HepG2 (cell line): ENCODE measurements around the gene OTUB2. TPM values are rescaled to one million over a fixed set of nuclear protein-coding genes. Genes with fewer than 3 reads are reported as not detected.

Source experiments
- ATAC-seq: fragments of 200-7000 bp; cut with Tn5 transposase; 3 replicates; pipeline ENCODE4 v1.9.1; 2020; ENCODE audit warnings: mild to moderate bottlenecking, moderate library complexity
- BruUV-seq: library from RNA; stranded (reverse); fragments of 400-500 nt; replicated peaks from 2 replicates; lab custom pipeline; 2021; lab: Mats Ljungman, UMichigan
- CTCF ChIA-PET: fragments of 300-600 bp; formaldehyde crosslinking; extraction: SDS; loops from one replicate; lab custom pipeline; 2021; ENCODE audit warnings: low total read pairs, inconsistent platforms, low intra/inter-chr PET ratio; lab: Yijun Ruan, JAX
- POLR2A ChIA-PET: fragments of 350-600 bp; sonication (Branson Sonifier 250); formaldehyde crosslinking; loops from one replicate; lab custom pipeline; 2020; ENCODE audit warnings: antibody characterized with exemption, inconsistent platforms; lab: Yijun Ruan, JAX
- DNase-seq: peaks from one replicate; pipeline ENCODE4 v3.0.0-alpha.2; 2015; ENCODE audit warnings: low spot score
- FAIRE-seq: peaks from 3 replicates; lab custom pipeline; 2011; peaks lifted over from hg19 to GRCh38; lab: Jason Lieb, UNC
- H2AFZ ChIP-seq: one replicate; pipeline ENCODE4 v1.6.1; 2011; ENCODE audit warnings: low read length, inconsistent platforms
- H3K27ac ChIP-seq: fragments of 300-600 bp; 3 replicates; pipeline ENCODE4 v1.8.0; 2011; ENCODE audit warnings: mixed run types, mild to moderate bottlenecking, mixed read lengths, low read length, inconsistent platforms; ENCODE audit not compliant: insufficient read depth; ENCODE audit errors: extremely low read length
- H3K27me3 ChIP-seq, 2 experiments: fragments of 200-600 bp in 1 of 2; 2 replicates in 1 of 2; 3 replicates in 1 of 2; pipeline versions ENCODE4 v1.6.0 to v1.8.0; 2011; ENCODE audit warnings: low read length in 2 of 2, mild to moderate bottlenecking in 2 of 2, moderate library complexity in 2 of 2, inconsistent platforms in 1 of 2; ENCODE audit not compliant: insufficient read depth in 2 of 2, control insufficient read depth in 1 of 2
- H3K36me3 ChIP-seq, 2 experiments: fragments of 200-600 bp in 1 of 2; replicated peaks in 1 of 2; 2 replicates in 1 of 2; 3 replicates in 1 of 2; pipeline versions ENCODE4 v1.5.1 to v1.8.0; 2011; ENCODE audit warnings: low read length in 2 of 2, inconsistent platforms in 1 of 2; ENCODE audit not compliant: insufficient read depth in 2 of 2, control insufficient read depth in 1 of 2
- H3K4me1 ChIP-seq: 2 replicates; pipeline ENCODE4 v1.5.1; 2012; ENCODE audit warnings: low read length, inconsistent platforms; ENCODE audit not compliant: insufficient read depth
- H3K4me2 ChIP-seq: 2 replicates; pipeline ENCODE4 v1.6.0; 2011; ENCODE audit warnings: low read depth, low read length, inconsistent platforms
- H3K4me3 ChIP-seq, 3 experiments: fragments of 200-600 bp in 1 of 3; sonication (generic), shearing (Covaris generic) in 1 of 3; replicated peaks in 1 of 3; 2 replicates each; pipeline ENCODE4 v1.5.1; 2011 to 2016; ENCODE audit warnings: low read length in 3 of 3, inconsistent platforms in 2 of 3, low read depth in 2 of 3, mild to moderate bottlenecking in 2 of 3, control low read depth in 1 of 3, mixed read lengths in 1 of 3; ENCODE audit not compliant: insufficient read depth in 1 of 3
- H3K79me2 ChIP-seq: one replicate; pipeline ENCODE4 v1.6.1; 2011; ENCODE audit warnings: low read length, inconsistent platforms; ENCODE audit not compliant: insufficient read depth
- H3K9ac ChIP-seq: 2 replicates; pipeline ENCODE4 v1.6.0; 2011; ENCODE audit warnings: mild to moderate bottlenecking, low read depth, low read length, inconsistent platforms; ENCODE audit not compliant: insufficient read depth
- H3K9me3 ChIP-seq: 2 replicates; pipeline ENCODE4 v1.5.1; 2012; ENCODE audit warnings: mild to moderate bottlenecking, low read length
- H4K20me1 ChIP-seq: 2 replicates; pipeline ENCODE4 v1.6.0; 2011; ENCODE audit warnings: inconsistent platforms, mild to moderate bottlenecking, low read length, moderate library complexity; ENCODE audit not compliant: insufficient read depth
- BRD4 ChIP-seq: sonication (generic); formaldehyde crosslinking; IDR thresholded peaks from 2 replicates; pipeline ENCODE4 v1.4.0; 2020; ENCODE audit warnings: missing genetic modification reagents
- CEBPB ChIP-seq: IDR thresholded peaks from 2 replicates; pipeline ENCODE4 v1.6.1; 2011; ENCODE audit warnings: low read depth, low read length, improper control_type of control experiment, borderline replicate concordance
- CENPT ChIP-seq: sonication (generic); formaldehyde crosslinking; IDR thresholded peaks from 2 replicates; pipeline ENCODE4 v1.8.0; 2022; ENCODE audit warnings: low read depth, mild to moderate bottlenecking, moderate library complexity, missing genetic modification reagents
- NFATC3 ChIP-seq: sonication (generic); formaldehyde crosslinking; IDR thresholded peaks from 2 replicates; pipeline ENCODE4 v1.5.1; 2020; ENCODE audit warnings: mild to moderate bottlenecking, missing genetic modification reagents
- NR2C2 ChIP-seq: sonication (generic); formaldehyde crosslinking; IDR thresholded peaks from 2 replicates; pipeline ENCODE4 v1.4.0; 2020; ENCODE audit warnings: missing genetic modification reagents, mild to moderate bottlenecking, moderate library complexity, borderline replicate concordance
- RFX3 ChIP-seq: IDR thresholded peaks from 2 replicates; pipeline ENCODE4 v1.6.1; 2016; ENCODE audit warnings: missing biosample characterization, missing genetic modification reagents
- SMYD3 ChIP-seq: sonication (generic); formaldehyde crosslinking; IDR thresholded peaks from 2 replicates; pipeline ENCODE4 v1.8.1; 2023; ENCODE audit warnings: mild to moderate bottlenecking, missing genetic modification reagents
- ZFP90 ChIP-seq: sonication (generic); formaldehyde crosslinking; IDR thresholded peaks from 2 replicates; pipeline ENCODE4 v1.8.0; 2022; ENCODE audit warnings: missing genetic modification reagents, mild to moderate bottlenecking, inconsistent platforms, borderline replicate concordance
- ZNF7 ChIP-seq: IDR thresholded peaks from 2 replicates; pipeline ENCODE4 v1.6.1; 2016; ENCODE audit warnings: missing biosample characterization, missing genetic modification reagents
- WGBS: methylation state at CpG from one replicate; pipeline ENCODE4 v1.1.6; 2017; ENCODE audit warnings: low lambda C conversion rate; 5-methylcytosine and 5-hydroxymethylcytosine counted together
- in situ Hi-C: cut with HindIII; loops from 2 replicates; pipeline ENCODE4 v1.10.0; 2017; ENCODE audit warnings: low pct_unique_long_range_greater_than_20kb; ENCODE audit not compliant: extremely low pct_ligation_motif_present
- intact Hi-C: fragments of 100-400 bp; cut with micrococcal nuclease; formaldehyde crosslinking; loops from one replicate; pipeline ENCODE4 v1.10.0; 2022; ENCODE audit not compliant: unreplicated experiment
- polyA plus RNA-seq, 8 experiments: library from polyadenylated mRNA; depleted of rRNA in 3 of 8; stranded (reverse) in 7 of 8; unstranded in 1 of 8; fragments of >200 nt; fragmentation: Illumina TruSeq in 4 of 8; extraction: Trizol in 4 of 8; gene quantifications; 2 replicates each; pipeline versions ENCODE4 v1.2.1 to v1.2.3, GENCODE V29; 2011 to 2016; ENCODE audit warnings: low read depth in 4 of 8, missing spikeins in 1 of 8, mixed read lengths in 1 of 8; ENCODE audit not compliant: insufficient read depth in 1 of 8
- total RNA-seq, 5 experiments: library from RNA; depleted of rRNA; stranded (reverse); fragments of >200 nt; fragmentation: Illumina TruSeq; extraction: Trizol; gene quantifications; 2 replicates each; pipeline ENCODE4 v1.2.3, GENCODE V29; 2016; ENCODE audit warnings: low read depth in 1 of 5
- TF ChIP-seq, protein P1 (sequence below): sonication (generic); formaldehyde crosslinking; IDR thresholded peaks from 2 replicates; pipeline ENCODE4 v1.8.0; 2022; ENCODE audit warnings: mild to moderate bottlenecking, missing genetic modification reagents, moderate library complexity
- TF ChIP-seq, protein P2 (sequence below): sonication (generic); formaldehyde crosslinking; IDR thresholded peaks from 2 replicates; pipeline ENCODE4 v1.4.0; 2020; ENCODE audit warnings: missing genetic modification reagents, mild to moderate bottlenecking, borderline replicate concordance
- TF ChIP-seq, protein P3 (sequence below): sonication (generic); formaldehyde crosslinking; IDR thresholded peaks from 2 replicates; pipeline ENCODE4 v1.5.1; 2020; ENCODE audit warnings: mild to moderate bottlenecking, missing genetic modification reagents
- TF ChIP-seq, protein P4 (sequence below): sonication (generic); formaldehyde crosslinking; IDR thresholded peaks from 2 replicates; pipeline ENCODE4 v1.4.0; 2020; ENCODE audit warnings: missing genetic modification reagents

OTUB2 gene
- total and polyA plus RNA-seq, 2 of the 13 experiments (the other 11 are each of a cell fraction or from before 2014, with no cell fraction given) = 2.2 to 2.4 TPM

DNA sequence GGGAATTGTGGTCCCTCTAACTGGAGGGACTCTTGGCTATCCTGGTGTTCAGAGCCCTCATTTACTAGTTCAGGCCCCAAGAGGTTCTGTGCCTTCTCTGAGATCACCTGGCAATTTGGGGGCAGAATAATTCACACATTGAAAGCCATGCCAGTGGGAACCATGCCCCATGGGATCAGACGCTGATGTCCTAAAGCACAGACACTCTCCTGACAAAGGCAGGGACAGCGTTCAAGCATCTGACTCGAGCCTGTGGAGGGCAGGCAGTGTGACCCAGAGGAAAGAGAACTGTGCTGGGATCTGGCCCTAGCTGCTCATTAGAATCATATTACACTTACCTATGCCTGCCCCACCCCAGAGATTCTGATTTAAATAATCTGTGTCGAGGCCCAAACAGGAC is 47.4 kb upstream of the OTUB2 start (continued):
- TF ChIP-seq CENPT (CRISPR knock-in tag) (no peak), RFX3 (CRISPR knock-in tag) (no peak), SMYD3 (CRISPR knock-in tag) (no peak), CEBPB (no peak)
- TF ChIP-seq, protein P1, sequence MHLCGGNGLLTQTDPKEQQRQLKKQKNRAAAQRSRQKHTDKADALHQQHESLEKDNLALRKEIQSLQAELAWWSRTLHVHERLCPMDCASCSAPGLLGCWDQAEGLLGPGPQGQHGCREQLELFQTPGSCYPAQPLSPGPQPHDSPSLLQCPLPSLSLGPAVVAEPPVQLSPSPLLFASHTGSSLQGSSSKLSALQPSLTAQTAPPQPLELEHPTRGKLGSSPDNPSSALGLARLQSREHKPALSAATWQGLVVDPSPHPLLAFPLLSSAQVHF (CRISPR knock-in tag) = no peak

DNA sequence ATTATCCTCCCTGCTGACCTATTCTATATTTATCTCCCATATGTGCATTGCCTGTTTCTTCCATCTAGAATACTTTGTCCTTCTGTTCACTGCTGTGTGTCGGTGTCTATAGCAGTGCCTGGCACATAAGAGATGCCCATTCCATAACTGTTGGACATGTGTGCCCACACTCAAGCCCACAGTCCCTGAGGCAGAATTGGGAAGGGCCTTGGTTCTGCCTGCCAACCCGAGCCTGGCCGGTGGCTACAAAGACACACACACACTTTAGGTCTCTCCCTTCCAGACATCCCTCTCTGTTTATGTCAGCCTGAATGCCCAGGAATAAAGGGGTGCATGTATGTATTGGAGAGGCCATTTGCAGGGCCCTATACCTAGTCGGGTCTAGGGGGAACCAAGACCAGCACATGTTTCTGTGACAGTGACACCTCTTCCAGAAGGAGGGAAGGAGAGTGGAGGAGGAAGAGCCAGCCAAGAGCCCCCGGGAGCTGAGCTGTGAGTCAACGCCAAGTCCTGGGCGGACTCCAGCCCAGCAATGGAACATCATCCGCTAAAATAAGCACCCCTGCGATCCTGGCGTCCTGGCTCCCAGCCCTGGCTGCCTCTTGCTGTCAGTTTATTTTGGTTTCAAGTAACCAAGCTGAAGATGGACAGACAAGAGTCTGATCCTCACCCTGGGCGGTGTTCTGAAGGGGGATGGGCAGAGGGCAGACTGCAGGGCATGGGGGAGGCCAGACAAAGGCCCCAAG is 45.5 kb upstream of the OTUB2 start:
- FAIRE-seq = no peak
- TF ChIP-seq BRD4 = no peak
- TF ChIP-seq NFATC3 (CRISPR knock-in tag) = no peak
- TF ChIP-seq, protein P2, sequence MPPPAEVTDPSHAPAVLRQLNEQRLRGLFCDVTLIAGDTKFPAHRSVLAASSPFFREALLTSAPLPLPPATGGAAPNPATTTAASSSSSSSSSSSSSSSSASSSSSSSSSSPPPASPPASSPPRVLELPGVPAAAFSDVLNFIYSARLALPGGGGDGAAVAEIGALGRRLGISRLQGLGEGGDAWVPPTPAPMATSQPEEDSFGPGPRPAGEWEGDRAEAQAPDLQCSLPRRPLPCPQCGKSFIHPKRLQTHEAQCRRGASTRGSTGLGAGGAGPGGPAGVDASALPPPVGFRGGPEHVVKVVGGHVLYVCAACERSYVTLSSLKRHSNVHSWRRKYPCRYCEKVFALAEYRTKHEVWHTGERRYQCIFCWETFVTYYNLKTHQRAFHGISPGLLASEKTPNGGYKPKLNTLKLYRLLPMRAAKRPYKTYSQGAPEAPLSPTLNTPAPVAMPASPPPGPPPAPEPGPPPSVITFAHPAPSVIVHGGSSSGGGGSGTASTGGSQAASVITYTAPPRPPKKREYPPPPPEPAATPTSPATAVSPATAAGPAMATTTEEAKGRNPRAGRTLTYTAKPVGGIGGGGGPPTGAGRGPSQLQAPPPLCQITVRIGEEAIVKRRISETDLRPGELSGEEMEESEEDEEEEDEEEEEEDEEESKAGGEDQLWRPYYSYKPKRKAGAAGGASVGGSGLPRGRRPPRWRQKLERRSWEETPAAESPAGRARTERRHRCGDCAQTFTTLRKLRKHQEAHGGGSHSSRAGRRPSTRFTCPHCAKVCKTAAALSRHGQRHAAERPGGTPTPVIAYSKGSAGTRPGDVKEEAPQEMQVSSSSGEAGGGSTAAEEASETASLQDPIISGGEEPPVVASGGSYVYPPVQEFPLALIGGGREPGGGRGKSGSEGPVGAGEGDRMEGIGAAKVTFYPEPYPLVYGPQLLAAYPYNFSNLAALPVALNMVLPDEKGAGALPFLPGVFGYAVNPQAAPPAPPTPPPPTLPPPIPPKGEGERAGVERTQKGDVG = no peak
- no peak for TF ChIP-seq ZFP90
- no peak for TF ChIP-seq ZNF7
- TF ChIP-seq, protein P3, sequence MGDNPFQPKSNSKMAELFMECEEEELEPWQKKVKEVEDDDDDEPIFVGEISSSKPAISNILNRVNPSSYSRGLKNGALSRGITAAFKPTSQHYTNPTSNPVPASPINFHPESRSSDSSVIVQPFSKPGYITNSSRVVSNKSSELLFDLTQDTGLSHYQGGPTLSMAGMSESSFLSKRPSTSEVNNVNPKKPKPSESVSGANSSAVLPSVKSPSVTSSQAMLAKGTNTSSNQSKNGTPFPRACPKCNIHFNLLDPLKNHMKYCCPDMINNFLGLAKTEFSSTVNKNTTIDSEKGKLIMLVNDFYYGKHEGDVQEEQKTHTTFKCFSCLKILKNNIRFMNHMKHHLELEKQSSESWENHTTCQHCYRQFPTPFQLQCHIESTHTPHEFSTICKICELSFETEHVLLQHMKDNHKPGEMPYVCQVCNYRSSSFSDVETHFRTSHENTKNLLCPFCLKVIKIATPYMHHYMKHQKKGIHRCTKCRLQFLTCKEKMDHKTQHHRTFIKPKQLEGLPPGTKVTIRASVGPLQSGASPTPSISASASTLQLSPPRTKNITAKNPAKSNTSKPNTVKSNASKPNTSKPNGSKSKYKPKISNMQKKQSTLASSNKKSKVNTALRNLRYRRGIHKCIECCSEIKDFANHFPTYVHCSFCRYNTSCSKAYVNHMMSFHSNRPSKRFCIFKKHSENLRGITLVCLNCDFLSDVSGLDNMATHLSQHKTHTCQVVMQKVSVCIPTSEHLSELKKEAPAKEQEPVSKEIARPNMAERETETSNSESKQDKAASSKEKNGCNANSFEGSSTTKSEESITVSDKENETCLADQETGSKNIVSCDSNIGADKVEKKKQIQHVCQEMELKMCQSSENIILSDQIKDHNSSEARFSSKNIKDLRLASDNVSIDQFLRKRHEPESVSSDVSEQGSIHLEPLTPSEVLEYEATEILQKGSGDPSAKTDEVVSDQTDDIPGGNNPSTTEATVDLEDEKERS (CRISPR knock-in tag) = no peak
- TF ChIP-seq, protein P4, sequence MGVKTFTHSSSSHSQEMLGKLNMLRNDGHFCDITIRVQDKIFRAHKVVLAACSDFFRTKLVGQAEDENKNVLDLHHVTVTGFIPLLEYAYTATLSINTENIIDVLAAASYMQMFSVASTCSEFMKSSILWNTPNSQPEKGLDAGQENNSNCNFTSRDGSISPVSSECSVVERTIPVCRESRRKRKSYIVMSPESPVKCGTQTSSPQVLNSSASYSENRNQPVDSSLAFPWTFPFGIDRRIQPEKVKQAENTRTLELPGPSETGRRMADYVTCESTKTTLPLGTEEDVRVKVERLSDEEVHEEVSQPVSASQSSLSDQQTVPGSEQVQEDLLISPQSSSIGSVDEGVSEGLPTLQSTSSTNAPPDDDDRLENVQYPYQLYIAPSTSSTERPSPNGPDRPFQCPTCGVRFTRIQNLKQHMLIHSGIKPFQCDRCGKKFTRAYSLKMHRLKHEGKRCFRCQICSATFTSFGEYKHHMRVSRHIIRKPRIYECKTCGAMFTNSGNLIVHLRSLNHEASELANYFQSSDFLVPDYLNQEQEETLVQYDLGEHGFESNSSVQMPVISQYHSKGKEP (CRISPR knock-in tag) = no peak
- TF ChIP-seq NR2C2 = no peak

More for the DNA sequence above, 45.5 kb upstream of the OTUB2 start:
- Histone ChIP-seq H3K9ac (no peak overlapping the region), H3K9me3 (no peaks in the 10 kb centered on the region), H3K27ac (no peak overlapping the region), H3K4me1 (peaks cover 47% of the 10 kb centered on the region), H3K79me2 (no peaks in the 10 kb centered on the region), H3K36me3 (no peaks in the 10 kb centered on the region), H2AFZ (no peak overlapping the region), H3K4me3 (no peak overlapping the region), H3K4me2 (no peak overlapping the region), H4K20me1 (no peaks in the 10 kb centered on the region), H3K27me3 (peaks cover 7 to 38% of the 10 kb centered on the region in 2 experiments)
- no peak for DNase-seq
- ATAC-seq = no peak
- POLR2A ChIA-PET = interaction anchor here (2.3 kb wide), 1 partner anchor 22 kb away, joined by 16 read pairs; no protein-coding TSS in a partner anchor
- intact Hi-C loops (no loop called here), in situ Hi-C loops (no loop called here)
- WGBS = 37% methylated on average over 11 of the region's 11 CpGs
- no TSS peak for BruUV-seq
- CTCF ChIA-PET = no interaction called here
